A549 (cell line): ENCODE data around the gene FBXO10.

Experiments used
- CBX2 ChIP-seq: fragments of 200-600 bp; sonication (generic); IDR thresholded peaks from 2 replicates; pipeline ENCODE4 v1.6.1; 2016; ENCODE audit warnings: low read depth, mild to moderate bottlenecking, borderline replicate concordance
- CTCF ChIP-seq: fragments of >200 bp; sonication (Bioruptor Twin); formaldehyde crosslinking; IDR thresholded peaks from 3 replicates; pipeline ENCODE4 v1.5.1; 2016
- ELK1 ChIP-seq: fragments of 150-350 bp; IDR thresholded peaks from 2 replicates; pipeline ENCODE4 v1.6.1; 2014; ENCODE audit warnings: low read depth, mild to moderate bottlenecking, low read length
- EP300 ChIP-seq, 2 experiments: fragments of >200 bp; sonication (Bioruptor Twin); formaldehyde crosslinking; IDR thresholded peaks; 2 replicates in 1 of 2; 3 replicates in 1 of 2; pipeline ENCODE4 v1.6.1; 2016 to 2017
- MAX ChIP-seq: IDR thresholded peaks from 2 replicates; pipeline ENCODE4 v1.6.1; 2012
- MYC ChIP-seq: IDR thresholded peaks from 2 replicates; pipeline ENCODE4 v1.6.1; 2012; ENCODE audit warnings: mild to moderate bottlenecking, inconsistent platforms, low read length, improper control_type of control experiment, borderline replicate concordance
- NR3C1 ChIP-seq: fragments of >200 bp; sonication (Bioruptor Twin); formaldehyde crosslinking; IDR thresholded peaks from 3 replicates; pipeline ENCODE4 v1.6.1; 2017
- PHF8 ChIP-seq: fragments of 200-600 bp; sonication (generic); IDR thresholded peaks from 2 replicates; pipeline ENCODE4 v1.6.1; 2016; ENCODE audit warnings: low read depth, mild to moderate bottlenecking, antibody characterized with exemption, moderate library complexity, borderline replicate concordance
- POLR2A ChIP-seq: IDR thresholded peaks from 2 replicates; pipeline ENCODE4 v1.6.1; 2012; ENCODE audit warnings: mild to moderate bottlenecking, low read length
- TFCP2L1 ChIP-seq: fragments of 250-450 bp; sonication (Bioruptor Pico); IDR thresholded peaks from 2 replicates; pipeline ENCODE4 v1.5.0; 2021; ENCODE audit warnings: mild to moderate bottlenecking
- TP53 ChIP-seq: fragments of 250-450 bp; sonication (Bioruptor Pico); IDR thresholded peaks from 2 replicates; pipeline ENCODE4 v1.5.0; 2021; ENCODE audit warnings: mild to moderate bottlenecking, moderate library complexity
- ZFP36 ChIP-seq: fragments of 450-650 bp; IDR thresholded peaks from 2 replicates; pipeline ENCODE4 v1.6.1; 2014; ENCODE audit warnings: borderline replicate concordance; ENCODE audit not compliant: partially characterized antibody

- TF ChIP-seq TP53 (CRISPR knock-in tag) (no peak), TFCP2L1 (no peak), CTCF (no peak), CBX2 (no peak), POLR2A (no peak), EP300 (IDR thresholded peaks at IDR 0.05) (no peak), MAX (no peak), MYC (no peak), PHF8 (no peak), ZFP36 (no peak), NR3C1 (no peak), ELK1 (no peak)
These were observed 24.3 kb downstream of the FBXO10 start for GRCh38 chr9:37551888-37552287.
